GM19023 (cell line): ENCODE results near the gene LRRFIP2.
"Not testable (repeated sequence)": the region's sequence is repeated elsewhere in the genome, so short reads cannot be mapped to it uniquely, and the experiment has no call there.

Source experiments
- ATAC-seq: cut with Tn5 transposase; IDR thresholded peaks from one replicate; pipeline ENCODE4 v1.9.1; 2021; ENCODE audit warnings: mild to moderate bottlenecking, moderate library complexity; ENCODE audit not compliant: unreplicated experiment

Gene LRRFIP2

GRCh38 chr3:37189109-37189508 lies 14.7 kb upstream of the LRRFIP2 start:
- no peak for ATAC-seq

DNA sequence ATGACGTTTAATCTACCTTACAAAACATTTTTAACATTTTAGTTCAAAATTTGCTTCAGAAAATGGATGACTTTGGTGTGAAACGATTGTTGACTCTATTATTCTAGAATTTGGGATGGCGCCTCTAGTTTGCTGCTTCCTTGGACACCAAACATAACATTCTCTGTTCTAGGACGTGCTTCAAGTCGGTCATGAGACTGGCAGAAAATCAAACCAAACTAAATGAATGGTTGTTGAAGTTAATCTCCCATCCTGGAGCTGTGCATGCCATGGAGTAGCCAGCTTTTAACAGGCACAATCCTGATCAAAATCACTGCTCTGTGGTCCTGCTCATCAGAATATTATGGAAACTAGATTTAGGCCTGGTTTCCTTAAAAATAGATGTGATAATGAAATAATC lies 9.6 kb upstream of the LRRFIP2 start:
- ATAC-seq: no peak

DNA sequence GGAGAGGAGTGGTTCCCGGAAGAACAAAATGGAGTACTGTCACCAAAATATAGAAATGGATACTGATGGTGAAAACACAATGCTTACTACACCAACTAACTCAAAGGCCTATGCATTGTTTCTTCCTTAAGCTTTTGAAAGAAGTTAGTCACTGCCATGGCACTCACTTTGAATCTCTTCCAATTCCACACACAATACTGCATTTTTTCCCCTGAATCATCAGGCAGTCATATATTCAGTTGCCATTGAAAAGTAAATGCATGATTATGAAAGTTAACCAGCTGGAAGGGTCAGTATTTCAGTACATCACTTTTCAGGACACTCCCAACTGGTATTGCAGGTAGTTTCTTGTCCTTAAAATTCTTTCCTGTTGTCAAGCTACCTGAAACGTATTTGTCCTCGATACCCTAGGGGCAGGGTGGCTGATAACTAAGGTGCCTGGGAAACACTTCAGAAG lies 9.0 kb upstream of the LRRFIP2 start:
- ATAC-seq: no peak

GRCh38 chr3:37182816-37183215 lies 8.4 kb upstream of the LRRFIP2 start:
- ATAC-seq: no peak

- ATAC-seq: no peak
These were observed 7.4 kb upstream of the LRRFIP2 start for GRCh38 chr3:37181756-37182155.

DNA sequence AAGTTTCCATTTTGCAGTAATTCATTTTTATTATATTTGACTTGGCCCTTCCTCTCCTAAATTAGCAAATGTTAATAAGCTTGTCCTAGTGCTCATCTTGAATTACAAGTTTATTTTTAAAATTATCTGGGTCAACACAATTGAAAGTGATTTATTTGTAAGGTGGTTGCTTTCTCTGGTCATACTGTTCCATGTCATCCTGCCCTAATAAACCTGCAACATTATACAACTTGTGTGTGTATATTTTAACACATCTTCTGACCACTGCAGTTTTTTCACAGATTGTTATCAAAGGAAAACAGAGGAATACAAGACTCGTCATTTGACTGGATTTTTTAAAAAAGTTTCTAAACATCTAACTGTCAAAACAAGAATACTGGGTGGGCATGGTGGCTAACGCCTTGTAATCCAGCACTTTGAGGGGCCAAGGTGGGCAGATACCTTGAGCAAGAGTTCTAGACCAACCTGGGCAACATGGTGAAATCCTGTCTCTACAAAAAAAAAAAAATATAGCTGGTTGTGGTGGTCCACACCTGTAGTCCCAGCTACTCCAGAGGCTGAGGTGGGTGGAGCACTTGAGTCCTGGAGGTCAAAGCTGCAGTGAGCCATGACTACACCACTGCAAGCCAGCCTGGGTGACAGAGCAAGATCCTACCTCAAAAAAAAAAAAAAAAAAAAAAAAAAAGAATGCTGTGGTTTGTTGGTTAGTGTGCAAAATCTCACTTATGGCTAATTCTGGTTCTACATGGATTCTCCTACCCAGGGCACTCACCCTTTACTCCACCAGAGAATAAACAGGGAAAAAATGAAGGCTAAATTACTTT lies 5.0 kb upstream of the LRRFIP2 start:
- ATAC-seq: no peak

DNA sequence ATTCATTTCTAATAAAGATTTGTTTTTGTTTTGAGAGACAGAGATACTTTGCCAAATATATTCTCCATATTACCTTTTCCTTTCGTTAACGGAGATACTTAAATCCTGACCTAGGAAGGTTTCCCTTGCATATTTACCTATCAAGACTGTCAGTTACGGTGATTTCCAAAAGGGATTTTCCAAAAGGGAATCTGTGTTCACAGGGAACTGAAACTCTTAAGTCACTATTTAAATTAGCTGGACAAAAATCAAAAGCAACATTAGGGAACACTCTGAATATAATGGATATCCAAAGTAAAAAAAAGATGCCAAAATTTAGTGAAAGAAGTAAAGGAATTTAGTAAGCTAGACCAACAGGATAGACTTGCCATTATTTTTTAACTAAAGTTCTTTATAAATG lies 576 bp downstream of the LRRFIP2 start:
- no peak for ATAC-seq

DNA sequence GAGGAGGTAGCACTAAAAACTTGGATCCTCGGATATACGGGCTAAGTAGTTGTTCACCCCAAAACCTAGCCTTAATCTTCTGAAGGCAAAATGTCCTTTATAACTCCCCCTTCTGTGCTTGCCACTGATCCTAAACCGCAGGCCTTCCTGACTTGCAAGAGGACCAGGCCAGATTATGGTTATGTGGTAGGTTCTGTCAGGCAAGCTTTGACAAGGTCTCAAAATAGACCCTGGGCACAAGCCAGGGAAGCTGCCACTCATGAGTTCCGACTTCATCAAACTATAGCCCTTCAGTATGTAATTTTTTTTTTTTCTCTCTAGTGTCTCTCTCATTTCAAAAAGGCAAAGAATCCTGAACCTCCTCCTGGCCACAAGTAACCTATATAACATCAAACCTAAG lies 3.2 kb downstream of the LRRFIP2 start:
- no peak for ATAC-seq

GRCh38 chr3:37170513-37170912 lies 3.9 kb downstream of the LRRFIP2 start:
- no peak for ATAC-seq

- no peak for ATAC-seq
These were observed 4.3 kb downstream of the LRRFIP2 start for GRCh38 chr3:37170060-37170459.

- no peak for ATAC-seq
These were observed 5.5 kb downstream of the LRRFIP2 start for GRCh38 chr3:37168896-37169295.

DNA sequence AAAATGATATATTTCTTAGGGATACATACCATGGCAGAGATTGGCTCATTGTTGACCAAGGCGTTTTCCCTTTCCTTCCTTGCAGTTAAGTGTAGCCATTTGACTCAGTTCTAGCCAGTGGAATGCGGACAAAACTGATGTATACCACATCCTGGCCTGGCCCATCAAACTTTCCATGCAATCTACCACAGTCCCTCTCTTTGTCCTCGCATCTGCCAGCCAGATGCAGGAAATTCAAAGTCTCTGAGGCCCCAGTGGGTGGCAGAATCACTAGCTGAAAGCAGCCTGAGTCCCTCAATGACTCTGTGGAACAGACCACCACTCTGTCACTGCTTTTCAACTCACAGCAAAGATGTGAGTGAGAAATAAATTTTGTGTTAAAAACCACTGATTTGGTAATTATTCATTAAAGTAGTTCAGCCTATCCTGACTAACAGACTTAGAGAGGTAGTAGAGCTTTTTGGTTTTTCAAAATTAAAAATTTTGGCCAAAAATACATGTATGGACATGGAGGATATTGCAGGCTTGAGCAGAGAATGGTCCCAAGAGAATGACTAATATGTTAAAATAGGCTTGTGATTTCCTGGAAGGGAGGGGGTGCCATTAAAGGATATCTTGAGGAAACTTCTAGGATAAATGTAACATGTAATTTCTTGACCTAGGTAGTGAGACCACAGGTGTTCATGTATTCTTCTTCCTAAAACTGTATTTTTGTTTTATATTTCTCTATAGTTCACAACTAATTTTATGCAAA lies 10.9 kb downstream of the LRRFIP2 start:
- ATAC-seq: peak; percentile 26

GRCh38 chr3:37162501-37163245 lies 11.7 kb downstream of the LRRFIP2 start:
- peak; percentile 79 for ATAC-seq

DNA sequence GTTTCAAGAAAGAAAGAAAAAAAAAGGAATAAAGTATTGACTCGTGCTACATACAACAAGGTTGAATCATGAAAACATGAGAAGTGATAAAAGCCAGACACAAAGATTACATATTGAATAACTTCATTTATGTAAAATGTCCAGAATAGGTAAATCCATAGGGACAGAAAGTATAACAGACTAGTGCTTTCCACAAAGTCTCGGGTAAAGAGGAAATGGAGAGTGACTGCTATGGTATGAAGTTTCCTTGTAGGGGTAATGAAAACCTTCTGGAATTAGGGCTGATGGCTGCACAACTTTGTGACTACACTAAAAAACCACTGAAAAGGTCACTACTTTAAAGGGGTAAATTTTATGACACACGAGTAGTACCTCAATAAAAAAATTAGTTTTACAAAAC lies 13.0 kb downstream of the LRRFIP2 start:
- no peak for ATAC-seq

DNA sequence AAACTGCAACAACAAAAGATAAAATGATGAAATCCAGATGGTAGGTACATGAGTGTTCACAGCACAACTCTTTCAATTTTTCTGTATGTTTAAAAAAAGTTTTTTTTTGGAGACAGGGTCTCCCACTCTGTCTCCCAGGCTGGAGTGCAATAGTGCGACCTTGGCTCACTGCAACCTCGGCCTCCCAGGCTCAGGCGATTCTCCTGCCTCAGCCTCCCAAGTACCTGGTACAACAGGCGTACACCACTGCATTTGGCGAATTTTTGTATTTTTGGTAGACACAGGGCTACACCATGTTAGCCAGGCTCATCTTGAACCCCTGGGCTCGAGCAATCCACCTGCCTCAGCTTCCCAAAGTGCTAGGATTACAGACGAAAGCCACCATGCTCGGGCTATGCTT lies 18.6 kb downstream of the LRRFIP2 start:
- no peak for ATAC-seq

GRCh38 chr3:37154668-37155314 lies 19.6 kb downstream of the LRRFIP2 start:
- no peak for ATAC-seq

- no peak for ATAC-seq
These were observed 23.8 kb downstream of the LRRFIP2 start for GRCh38 chr3:37150621-37151020.

- ATAC-seq: no peak
These were observed 25.1 kb downstream of the LRRFIP2 start for GRCh38 chr3:37149257-37149656.

DNA sequence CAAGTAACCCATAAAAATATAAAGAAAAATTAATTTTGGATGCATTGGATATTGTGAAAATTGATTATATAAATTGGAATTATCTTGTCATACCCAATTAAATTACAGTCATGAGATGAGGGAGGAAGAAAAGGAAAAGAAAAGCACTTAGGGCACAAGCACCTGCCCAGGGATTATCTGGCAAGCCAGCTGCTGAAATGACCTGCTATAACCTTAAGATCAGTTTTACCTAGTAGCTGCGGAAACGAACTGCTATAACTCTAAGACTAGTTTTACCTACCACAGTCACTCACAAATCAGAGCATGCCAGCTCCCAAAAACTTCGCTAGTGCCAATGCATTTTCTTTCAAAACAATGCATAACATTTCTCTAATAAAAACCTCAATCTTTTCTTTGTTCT lies 26.2 kb downstream of the LRRFIP2 start:
- no peak for ATAC-seq

DNA sequence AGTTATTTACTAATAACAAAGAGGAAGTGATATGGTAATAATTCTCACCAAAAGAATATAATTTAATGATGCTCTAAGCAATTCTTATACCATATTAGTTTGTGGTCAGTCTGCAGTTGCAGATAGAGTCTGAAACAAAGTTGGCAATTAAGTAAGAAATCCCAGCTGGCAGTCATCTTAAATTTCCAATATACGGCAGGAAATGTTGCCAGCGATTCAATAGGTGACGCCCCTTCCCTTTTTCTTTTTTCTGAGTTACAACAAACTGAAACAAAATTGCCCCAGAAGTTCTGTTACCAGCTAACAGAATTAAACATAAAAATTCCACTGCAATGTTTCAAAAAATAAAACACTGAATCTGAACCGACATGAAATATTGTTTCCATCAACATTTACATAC lies 26.7 kb downstream of the LRRFIP2 start:
- ATAC-seq: no peak

DNA sequence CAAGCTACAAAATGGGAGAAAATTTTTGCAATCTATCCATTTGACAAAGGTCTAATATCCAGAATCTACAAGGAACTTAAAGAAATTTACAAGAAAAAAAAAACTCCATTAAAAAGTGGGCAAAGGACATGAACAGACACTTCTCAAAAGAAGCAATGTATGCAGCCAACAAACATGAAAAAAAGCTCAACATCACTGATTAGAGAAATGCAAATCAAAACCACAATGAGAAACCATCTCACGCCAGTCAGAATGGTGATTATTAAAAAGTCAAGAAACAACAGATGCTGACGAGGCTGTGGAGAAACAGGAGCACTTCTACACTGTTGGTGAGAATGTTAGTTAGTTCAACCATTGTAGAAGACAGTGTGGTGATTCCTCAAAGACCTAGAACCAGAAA lies 27.5 kb downstream of the LRRFIP2 start:
- not testable (repeated sequence) for ATAC-seq
